Urinary bladder (tissue), 4 donors: ENCODE data around the gene MFAP4. TPM values are rescaled to one million over a fixed set of nuclear protein-coding genes. Genes with fewer than 3 reads are reported as not detected.
"Not testable (repeated sequence)": the region's sequence is repeated elsewhere in the genome, so short reads cannot be mapped to it uniquely, and the experiment has no call there.

Experiments
- DNase-seq: peaks from one replicate; pipeline ENCODE4 v3.0.0-alpha.2; 2015; ENCODE audit errors: extremely low spot score
- H3K27ac ChIP-seq: one replicate; pipeline ENCODE4 v1.5.1; 2013; ENCODE audit warnings: low read depth, mild to moderate bottlenecking, moderate library complexity
- H3K36me3 ChIP-seq: one replicate; pipeline ENCODE4 v1.6.1; 2013; ENCODE audit warnings: mild to moderate bottlenecking, moderate library complexity; ENCODE audit not compliant: insufficient read depth
- H3K4me1 ChIP-seq: one replicate; pipeline ENCODE4 v1.6.1; 2013; ENCODE audit warnings: mild to moderate bottlenecking, moderate library complexity; ENCODE audit not compliant: insufficient read depth
- H3K4me3 ChIP-seq: one replicate; pipeline ENCODE4 v1.5.1; 2013; ENCODE audit warnings: low read depth, low read length
- WGBS: extraction: QIAGEN DNeasy Blood & Tissue Kit; methylation state at CpG from one replicate; pipeline ENCODE4 v1.1.7; 2013; 5-methylcytosine and 5-hydroxymethylcytosine counted together
- polyA plus RNA-seq: library from polyadenylated mRNA; stranded (reverse); fragments of 200-250 nt; gene quantifications from one replicate; pipeline ENCODE4 v1.2.3, GENCODE V29; 2013
- total RNA-seq: library from RNA; depleted of rRNA; stranded (reverse); fragments of >200 nt; gene quantifications from one replicate; pipeline ENCODE4 v1.2.3, GENCODE V29; 2014
- donor health status: healthy with polysubstance abuse.
- donor health status: healthy.

Gene MFAP4
- total and polyA plus RNA-seq, 2 donors: 123 to 1,046 TPM

- WGBS: 80% methylated on average over 6 of the region's 6 CpGs
- Histone ChIP-seq H3K4me3 (no peak overlapping the region), H3K4me1 (no peaks in the 10 kb centered on the region), H3K27ac (no peak overlapping the region), H3K36me3 (no peaks in the 10 kb centered on the region)
- DNase-seq: no peak
Measured at GRCh38 chr17:19354748-19355147, 32.2 kb downstream of the MFAP4 start.

- not testable (repeated sequence) for DNase-seq, H3K4me1 ChIP-seq, H3K36me3 ChIP-seq, H3K4me3 ChIP-seq, H3K27ac ChIP-seq
- WGBS: 93% methylated on average over 11 of the region's 11 CpGs
Measured at GRCh38 chr17:19353401-19353800, 33.6 kb downstream of the MFAP4 start.

GRCh38 chr17:19348806-19349205, 38.2 kb downstream of the MFAP4 start:
- Histone ChIP-seq H3K4me1 (no peaks in the 10 kb centered on the region), H3K36me3 (no peaks in the 10 kb centered on the region), H3K4me3 (no peak overlapping the region), H3K27ac (no peak overlapping the region)
- 97% methylated on average over 9 of the region's 9 CpGs for WGBS
- no peak for DNase-seq

- H3K4me1 ChIP-seq: no peaks in the 10 kb centered on the region
- H3K27ac ChIP-seq: no peak overlapping the region
- WGBS: 83% methylated on average over 9 of the region's 9 CpGs
Measured at GRCh38 chr17:19348081-19348650, 38.8 kb downstream of the MFAP4 start.

GRCh38 chr17:19347323-19348080, 39.5 kb downstream of the MFAP4 start:
- no peak overlapping the region for H3K27ac ChIP-seq
- DNase-seq: no peak
- 88% methylated on average over 13 of the region's 13 CpGs for WGBS
- no peaks in the 10 kb centered on the region for H3K4me1 ChIP-seq
- H3K36me3 ChIP-seq: no peaks in the 10 kb centered on the region
- no peak overlapping the region for H3K4me3 ChIP-seq

More at GRCh38 chr17:19348081-19348650, 38.8 kb downstream of the MFAP4 start:
- Histone ChIP-seq H3K4me3 (no peak overlapping the region), H3K36me3 (no peaks in the 10 kb centered on the region)
- DNase-seq: no peak

GRCh38 chr17:19346351-19347255, 40.4 kb downstream of the MFAP4 start:
- no peaks in the 10 kb centered on the region for H3K4me1 ChIP-seq
- peak overlapping the region; percentile 12 for H3K27ac ChIP-seq
- 43% methylated on average over 19 of the region's 19 CpGs for WGBS
- no peaks in the 10 kb centered on the region for H3K36me3 ChIP-seq
- DNase-seq: no peak
- no peak overlapping the region for H3K4me3 ChIP-seq

- Histone ChIP-seq H3K4me3 (no peak overlapping the region), H3K4me1 (no peaks in the 10 kb centered on the region), H3K27ac (peak overlapping the region; percentile 12), H3K36me3 (no peaks in the 10 kb centered on the region)
- DNase-seq: no peak
- 83% methylated on average over 13 of the region's 13 CpGs for WGBS
Measured at GRCh38 chr17:19345486-19346350, 41.3 kb downstream of the MFAP4 start.

GRCh38 chr17:19345067-19345460, 41.9 kb downstream of the MFAP4 start:
- DNase-seq: no peak
- WGBS: 91% methylated on average over 7 of the region's 7 CpGs
- Histone ChIP-seq H3K36me3 (no peaks in the 10 kb centered on the region), H3K4me1 (no peaks in the 10 kb centered on the region), H3K4me3 (no peak overlapping the region), H3K27ac (no peak overlapping the region)

GRCh38 chr17:19344311-19345066, 42.5 kb downstream of the MFAP4 start:
- no peak overlapping the region for H3K27ac ChIP-seq
- WGBS: 82% methylated on average over 40 of the region's 40 CpGs
- H3K36me3 ChIP-seq: no peaks in the 10 kb centered on the region
- no peaks in the 10 kb centered on the region for H3K4me1 ChIP-seq
- H3K4me3 ChIP-seq: no peak overlapping the region
- no peak for DNase-seq

GRCh38 chr17:19343671-19344151, 43.3 kb downstream of the MFAP4 start:
- WGBS: 82% methylated on average over 13 of the region's 13 CpGs
- Histone ChIP-seq H3K27ac (no peak overlapping the region), H3K4me1 (no peaks in the 10 kb centered on the region), H3K36me3 (no peaks in the 10 kb centered on the region), H3K4me3 (no peak overlapping the region)
- DNase-seq: no peak

- no peak overlapping the region for H3K27ac ChIP-seq
- no peak overlapping the region for H3K4me3 ChIP-seq
- no peaks in the 10 kb centered on the region for H3K36me3 ChIP-seq
- no peak for DNase-seq
- 86% methylated on average over 7 of the region's 7 CpGs for WGBS
- H3K4me1 ChIP-seq: no peaks in the 10 kb centered on the region
Measured at GRCh38 chr17:19343256-19343630, 43.7 kb downstream of the MFAP4 start.

- Histone ChIP-seq H3K36me3 (no peaks in the 10 kb centered on the region), H3K4me1 (no peaks in the 10 kb centered on the region), H3K27ac (no peak overlapping the region), H3K4me3 (no peak overlapping the region)
- no peak for DNase-seq
- WGBS: 56% methylated on average over 7 of the region's 7 CpGs
Measured at GRCh38 chr17:19342611-19343255, 44.3 kb downstream of the MFAP4 start.
